ENCODE measurements around the gene PRM1. TPM values are rescaled to one million over a fixed set of nuclear protein-coding genes. Genes with fewer than 3 reads are reported as not detected.

The PRM1 gene
- total and polyA plus RNA-seq, 2 donors = not detected

DNA sequence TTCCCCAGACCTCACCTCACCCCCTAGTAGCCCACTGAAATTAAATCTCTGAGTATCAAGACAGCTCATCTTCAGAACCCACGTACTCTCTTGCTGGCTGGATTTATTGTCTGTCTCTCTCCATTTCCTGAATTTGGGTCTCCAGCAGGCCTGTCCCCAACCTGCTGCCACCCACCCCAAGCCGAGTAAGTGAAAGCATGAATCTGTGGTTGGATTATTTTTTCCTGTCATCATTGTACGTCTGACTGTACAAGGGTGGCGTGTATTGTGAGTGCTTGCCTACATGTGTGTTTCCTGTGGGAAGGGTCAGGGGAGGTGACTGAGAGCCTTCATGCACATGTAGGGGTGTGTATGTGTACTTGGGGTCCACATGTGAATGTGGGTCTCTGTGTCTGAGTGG lies 17.4 kb downstream of the PRM1 start:
- Histone ChIP-seq H3K4me3 (ENCODE audit: low read depth, low read length) (no peak overlapping the region), H3K4me1 (ENCODE audit: insufficient read depth) (no peaks in the 10 kb centered on the region), H3K27ac (ENCODE audit: low read depth) (no peak overlapping the region), H3K36me3 (ENCODE audit: insufficient read depth) (no peaks in the 10 kb centered on the region)
- no peak for DNase-seq (ENCODE audit: extremely low spot score)
- WGBS = 68% methylated on average over 4 of the region's 4 CpGs

DNA sequence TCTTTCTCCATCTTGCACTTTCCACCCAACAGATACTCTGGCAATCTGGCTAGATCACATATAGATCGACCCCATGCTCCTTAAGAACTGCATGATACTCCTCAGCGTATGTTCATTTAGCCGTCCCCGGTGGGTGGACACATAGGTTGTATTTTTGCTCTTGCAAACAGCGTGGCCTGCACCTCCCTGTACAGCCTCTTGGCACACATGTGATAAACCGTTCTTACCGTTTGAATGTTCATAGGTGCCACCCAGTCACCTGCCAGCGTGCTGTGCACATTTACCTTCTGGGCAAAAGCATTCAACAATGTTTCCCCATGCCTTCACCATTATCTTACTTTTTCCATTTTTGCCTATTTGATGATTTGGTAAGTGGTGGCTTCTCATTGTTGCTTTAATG lies 18.2 kb downstream of the PRM1 start:
- no peaks in the 10 kb centered on the region for H3K4me1 ChIP-seq (ENCODE audit: insufficient read depth)
- H3K36me3 ChIP-seq (ENCODE audit: insufficient read depth) = no peaks in the 10 kb centered on the region
- H3K27ac ChIP-seq (ENCODE audit: low read depth) = no peak overlapping the region
- no peak overlapping the region for H3K4me3 ChIP-seq (ENCODE audit: low read depth, low read length)
- 87% methylated on average over 8 of the region's 8 CpGs for WGBS
- DNase-seq (ENCODE audit: extremely low spot score) = no peak

DNA sequence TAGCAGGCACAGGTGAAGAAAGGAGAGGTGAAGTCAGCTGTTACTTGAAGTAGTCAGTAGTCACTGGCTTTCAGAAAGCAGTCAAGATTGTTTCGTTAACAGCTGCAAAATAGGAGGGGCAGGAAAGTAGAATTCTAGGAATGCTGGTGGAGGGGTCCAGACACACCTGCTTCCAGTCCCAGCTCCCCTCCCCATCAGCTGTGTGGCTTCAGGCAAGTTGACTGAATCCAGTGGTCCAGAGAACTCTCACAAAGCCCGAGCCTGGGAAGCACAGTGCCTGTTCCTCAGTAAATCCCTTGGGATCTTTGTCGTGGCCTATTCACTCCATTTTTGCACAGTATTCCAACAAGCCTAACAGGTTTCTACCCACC lies 20.5 kb downstream of the PRM1 start:
- Histone ChIP-seq H3K36me3 (ENCODE audit: insufficient read depth) (no peaks in the 10 kb centered on the region), H3K4me1 (ENCODE audit: insufficient read depth) (no peaks in the 10 kb centered on the region), H3K4me3 (ENCODE audit: low read depth, low read length) (no peak overlapping the region), H3K27ac (ENCODE audit: low read depth) (no peak overlapping the region)
- DNase-seq (ENCODE audit: extremely low spot score) = no peak
- WGBS = 81% methylated on average over 3 of the region's 3 CpGs

DNA sequence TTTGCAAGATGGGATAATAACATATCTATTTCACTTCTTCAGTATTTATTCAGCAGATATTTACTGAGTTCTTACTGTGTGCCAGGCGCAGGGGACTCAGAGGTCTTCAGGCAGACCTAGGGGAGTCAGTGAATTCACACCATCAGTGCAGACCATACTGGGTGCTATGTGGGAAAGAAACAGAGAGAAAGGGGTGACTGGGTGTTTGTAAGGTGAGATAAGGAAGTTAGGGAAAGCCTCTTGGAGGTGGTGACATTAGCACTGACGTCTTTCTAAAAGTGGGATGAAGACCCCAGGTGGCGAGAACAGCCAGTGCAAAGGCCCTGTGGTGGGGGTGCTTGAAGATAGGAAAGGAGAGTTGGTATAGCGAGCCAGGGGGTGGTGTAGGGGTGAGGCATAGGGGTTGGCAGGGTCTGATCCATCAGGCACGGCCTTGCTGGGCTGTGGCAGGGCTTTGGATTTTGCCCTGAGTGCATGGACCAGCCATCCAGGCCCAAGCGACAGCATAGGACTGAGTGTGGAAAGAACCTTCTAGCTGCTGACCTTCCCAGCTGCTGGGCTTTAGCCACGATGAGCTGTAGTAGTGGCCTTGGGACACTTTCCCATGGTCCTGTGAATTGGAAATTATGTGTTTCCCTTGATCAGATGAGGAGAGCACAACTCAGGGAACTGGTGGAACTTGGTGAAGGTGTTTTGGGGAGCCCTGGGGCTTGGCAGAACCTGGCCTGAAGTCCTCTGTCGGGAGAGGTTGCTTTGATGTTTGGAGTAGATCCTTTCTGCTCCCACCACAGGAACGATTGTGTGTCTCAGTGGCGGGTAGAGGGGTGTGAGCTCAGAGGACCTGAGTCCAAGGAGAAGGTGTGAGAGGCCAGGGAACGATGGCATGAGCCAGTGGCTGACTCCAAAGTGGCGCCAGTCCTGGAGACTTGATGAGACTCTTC lies 21.2 kb downstream of the PRM1 start:
- no peak for DNase-seq (ENCODE audit: extremely low spot score)
- Histone ChIP-seq H3K4me3 (ENCODE audit: low read depth, low read length) (no peak overlapping the region), H3K27ac (ENCODE audit: low read depth) (no peak overlapping the region), H3K36me3 (ENCODE audit: insufficient read depth) (no peaks in the 10 kb centered on the region), H3K4me1 (ENCODE audit: insufficient read depth) (no peaks in the 10 kb centered on the region)
- WGBS = 94% methylated on average over 12 of the region's 12 CpGs

DNA sequence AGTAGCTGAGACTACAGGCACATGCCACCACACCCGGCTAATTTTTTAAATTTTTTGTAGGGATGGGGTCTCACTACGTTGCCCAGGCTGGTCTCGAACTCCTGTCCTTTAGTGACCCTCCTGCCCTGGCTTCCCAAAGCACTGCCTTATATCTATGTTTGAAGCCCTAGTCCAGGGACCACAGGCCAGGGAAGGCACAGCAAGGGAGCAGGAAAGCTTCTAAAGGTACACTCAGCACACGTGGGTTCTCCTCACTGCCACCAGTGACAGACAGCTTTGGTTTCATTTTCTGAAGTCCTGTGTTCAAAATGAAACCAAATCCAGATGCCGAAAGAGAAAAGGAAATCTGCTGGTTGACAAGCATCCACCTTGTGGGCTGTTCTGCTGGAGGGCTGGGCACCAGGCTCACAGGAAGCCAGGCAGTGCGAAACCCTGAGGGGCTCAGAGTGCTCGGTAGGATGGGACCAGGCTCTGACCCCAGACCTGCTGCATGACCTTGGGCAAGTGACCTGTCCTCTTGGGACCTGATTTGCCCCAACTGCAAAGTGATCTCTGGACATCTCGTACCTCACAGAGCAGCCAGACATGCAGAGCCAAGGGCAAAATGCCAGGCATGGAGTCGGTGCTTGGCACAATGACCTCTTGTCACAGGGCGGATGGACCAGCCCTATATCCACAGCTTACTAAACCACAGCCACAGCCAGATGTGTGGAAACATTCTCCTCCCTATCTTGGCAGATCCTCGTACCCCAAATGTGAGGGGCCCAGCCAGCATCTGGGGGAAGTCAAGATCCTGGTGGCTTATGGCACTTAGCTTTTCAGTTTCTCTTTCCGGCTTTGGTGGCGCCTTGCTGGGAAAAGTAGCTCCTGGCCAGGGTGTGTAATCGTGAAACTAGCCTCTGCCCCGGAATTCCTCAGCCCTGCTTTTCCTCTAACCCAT lies 22.3 kb downstream of the PRM1 start:
- H3K4me3 ChIP-seq (ENCODE audit: low read depth, low read length) = no peak overlapping the region
- H3K27ac ChIP-seq (ENCODE audit: low read depth) = no peak overlapping the region
- no peaks in the 10 kb centered on the region for H3K36me3 ChIP-seq (ENCODE audit: insufficient read depth)
- no peaks in the 10 kb centered on the region for H3K4me1 ChIP-seq (ENCODE audit: insufficient read depth)
- DNase-seq (ENCODE audit: extremely low spot score) = no peak
- WGBS = 52% methylated on average over 15 of the region's 15 CpGs

DNA sequence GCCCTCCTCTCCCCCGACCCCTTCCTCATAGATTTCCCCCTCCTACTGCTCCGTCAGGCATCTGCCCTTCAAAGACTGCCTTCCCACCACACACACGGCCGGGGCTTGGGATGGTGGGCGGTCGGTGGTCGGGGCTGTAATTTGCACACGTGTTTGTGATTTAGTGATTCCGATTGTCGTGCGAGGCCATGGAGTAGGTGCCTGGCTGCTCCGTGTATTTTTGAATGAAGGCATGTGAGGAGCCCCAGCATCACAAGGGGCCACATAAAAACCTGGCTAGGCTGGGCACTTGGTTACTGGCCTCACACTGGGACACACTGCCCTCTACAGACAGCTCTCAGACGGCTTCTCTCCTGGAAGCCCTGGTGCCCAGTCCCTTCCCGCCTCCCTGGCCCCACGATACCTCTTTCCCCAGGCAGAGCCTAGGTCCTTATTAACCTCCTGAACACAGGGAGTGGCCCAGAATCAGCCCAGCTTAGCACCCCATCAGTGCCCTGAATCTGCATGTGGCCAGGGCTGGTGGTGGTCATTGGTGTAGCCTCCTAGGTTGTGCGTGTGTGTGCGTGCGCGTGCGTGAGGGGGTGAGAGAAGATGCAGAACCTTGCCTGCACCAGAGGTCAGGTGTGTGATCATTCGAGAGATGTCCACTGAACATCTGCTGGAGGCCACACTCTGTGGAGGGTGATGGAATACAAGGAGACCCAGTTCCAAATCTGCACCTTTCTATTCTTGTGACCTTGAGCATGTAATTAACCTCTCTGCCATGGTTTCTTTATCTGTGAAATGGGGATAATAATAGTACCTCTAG lies 23.8 kb downstream of the PRM1 start:
- peak; percentile 49 for DNase-seq (ENCODE audit: extremely low spot score)
- no peak overlapping the region for H3K4me3 ChIP-seq (ENCODE audit: low read depth, low read length)
- 28% methylated on average over 21 of the region's 21 CpGs for WGBS
- no peaks in the 10 kb centered on the region for H3K36me3 ChIP-seq (ENCODE audit: insufficient read depth)
- H3K4me1 ChIP-seq (ENCODE audit: insufficient read depth) = no peaks in the 10 kb centered on the region
- H3K27ac ChIP-seq (ENCODE audit: low read depth) = no peak overlapping the region

DNA sequence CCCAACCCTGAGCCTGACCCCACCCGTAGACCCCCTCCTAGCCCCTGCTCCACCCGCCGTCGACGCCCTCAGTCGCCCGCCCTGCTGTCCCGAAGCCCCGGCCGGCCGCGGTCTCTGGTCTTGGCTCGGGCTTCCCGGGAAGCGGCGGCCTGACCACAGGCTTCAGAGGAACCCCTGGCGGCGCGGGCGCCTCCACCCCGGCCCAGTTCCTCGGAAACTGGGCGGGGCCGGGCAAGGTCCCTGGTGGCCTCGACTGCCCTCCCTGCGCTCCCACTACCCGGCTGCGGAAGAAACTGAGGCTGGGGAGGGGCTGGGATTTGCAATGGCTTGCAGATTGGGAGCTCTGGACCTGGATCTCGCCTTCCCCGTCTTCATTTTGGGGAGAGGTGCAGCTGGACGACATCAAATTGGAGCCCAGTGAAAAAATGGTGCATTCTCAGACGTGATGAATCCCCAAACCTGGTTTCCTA lies 24.4 kb downstream of the PRM1 start:
- under 1% methylated on average over 32 of the region's 32 CpGs for WGBS
- Histone ChIP-seq H3K27ac (ENCODE audit: low read depth) (peak overlapping the region; percentile 98), H3K36me3 (ENCODE audit: insufficient read depth) (no peaks in the 10 kb centered on the region), H3K4me3 (ENCODE audit: low read depth, low read length) (peak overlapping the region; percentile 80), H3K4me1 (ENCODE audit: insufficient read depth) (no peaks in the 10 kb centered on the region)
- no peak for DNase-seq (ENCODE audit: extremely low spot score)

DNA sequence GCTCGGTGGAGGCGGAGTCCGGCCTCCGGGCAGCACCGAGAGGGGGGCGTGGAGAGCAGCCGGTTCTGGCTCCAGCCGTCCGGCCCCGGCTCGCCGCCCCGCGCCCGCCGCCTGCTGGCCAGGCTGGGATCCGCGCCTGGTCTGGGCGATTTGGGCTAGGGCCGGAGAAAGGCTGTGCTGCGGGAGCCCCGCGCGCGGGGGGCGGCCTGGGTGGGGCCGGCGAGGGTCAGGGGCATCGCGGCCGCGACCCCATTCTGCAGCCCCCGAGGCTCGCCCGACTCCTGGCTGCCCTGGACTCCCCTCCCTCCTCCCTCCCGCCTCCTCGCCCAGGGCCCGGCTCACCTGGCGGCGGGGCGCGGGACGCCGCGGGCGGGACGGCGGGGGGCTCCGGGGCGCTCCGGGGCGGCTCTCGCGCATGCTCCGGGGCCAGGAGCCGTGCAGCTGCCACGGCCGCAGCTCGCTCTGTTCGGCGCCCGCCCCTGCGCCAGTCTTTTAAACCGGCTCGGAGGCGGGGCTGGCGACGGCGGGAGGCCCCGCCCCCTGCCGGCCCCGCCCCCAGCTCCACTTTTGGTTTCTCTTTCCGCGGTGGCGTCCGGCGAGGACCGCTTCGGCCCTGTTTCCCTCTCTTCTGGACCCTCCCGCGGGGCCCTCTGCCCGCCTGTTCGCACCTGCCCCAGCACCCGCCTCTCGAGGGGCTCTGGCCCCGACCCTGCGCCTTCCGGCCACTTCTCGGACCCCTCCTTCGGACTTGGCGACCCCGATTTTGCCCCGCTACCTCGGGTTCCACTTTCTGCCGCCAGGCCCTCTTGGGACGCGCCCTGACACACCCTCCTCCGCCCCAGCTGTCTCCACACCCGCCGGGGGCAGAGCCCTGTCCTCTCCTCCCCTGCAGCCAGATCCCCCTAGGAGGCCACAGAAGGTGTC lies 25.1 kb downstream of the PRM1 start, which contains the start of gene SOCS1:
TSS of gene SOCS1 (minus strand) at position 468 of the 924 bp plus-strand sequence. CDS start 726 bp downstream, outside the sequence.
- H3K36me3 ChIP-seq (ENCODE audit: insufficient read depth) = no peaks in the 10 kb centered on the region
- H3K4me3 ChIP-seq (ENCODE audit: low read depth, low read length) = peak within 1 kb of the TSS; percentile 80
- H3K27ac ChIP-seq (ENCODE audit: low read depth) = peak within 1 kb of the TSS; percentile 98
- DNase-seq (ENCODE audit: extremely low spot score) = peak; percentile 60
- H3K4me1 ChIP-seq (ENCODE audit: insufficient read depth) = no peaks in the 10 kb centered on the region
- under 1% methylated on average over 100 of the region's 100 CpGs for WGBS

DNA sequence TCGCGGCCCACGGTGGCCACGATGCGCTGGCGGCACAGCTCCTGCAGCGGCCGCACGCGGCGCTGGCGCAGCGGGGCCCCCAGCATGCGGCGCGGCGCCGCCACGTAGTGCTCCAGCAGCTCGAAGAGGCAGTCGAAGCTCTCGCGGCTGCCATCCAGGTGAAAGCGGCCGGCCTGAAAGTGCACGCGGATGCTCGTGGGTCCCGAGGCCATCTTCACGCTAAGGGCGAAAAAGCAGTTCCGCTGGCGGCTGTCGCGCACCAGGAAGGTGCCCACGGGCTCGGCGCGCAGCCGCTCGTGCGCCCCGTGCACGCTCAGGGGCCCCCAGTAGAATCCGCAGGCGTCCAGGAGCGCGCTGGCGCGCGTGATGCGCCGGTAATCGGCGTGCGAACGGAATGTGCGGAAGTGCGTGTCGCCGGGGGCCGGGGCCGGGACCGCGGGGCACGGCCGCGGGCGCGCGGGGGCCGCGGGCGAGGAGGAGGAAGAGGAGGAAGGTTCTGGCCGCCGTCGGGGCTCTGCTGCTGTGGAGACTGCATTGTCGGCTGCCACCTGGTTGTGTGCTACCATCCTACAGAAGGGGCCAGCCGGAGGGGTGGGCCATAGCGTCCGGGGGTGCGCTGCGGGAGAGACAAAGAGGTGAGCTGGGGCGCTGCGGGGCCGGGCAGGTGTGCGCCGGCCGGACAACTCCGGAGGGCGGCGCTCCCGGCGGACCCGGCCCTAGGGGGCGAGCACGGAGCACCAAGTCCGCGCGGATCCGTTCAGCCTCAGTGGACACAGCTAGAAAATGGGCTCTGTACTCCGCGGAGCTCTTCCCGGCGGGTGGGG lies 26.0 kb downstream of the PRM1 start:
- no peak for DNase-seq (ENCODE audit: extremely low spot score)
- 1% methylated on average over 105 of the region's 105 CpGs for WGBS
- H3K4me1 ChIP-seq (ENCODE audit: insufficient read depth) = no peaks in the 10 kb centered on the region

DNA sequence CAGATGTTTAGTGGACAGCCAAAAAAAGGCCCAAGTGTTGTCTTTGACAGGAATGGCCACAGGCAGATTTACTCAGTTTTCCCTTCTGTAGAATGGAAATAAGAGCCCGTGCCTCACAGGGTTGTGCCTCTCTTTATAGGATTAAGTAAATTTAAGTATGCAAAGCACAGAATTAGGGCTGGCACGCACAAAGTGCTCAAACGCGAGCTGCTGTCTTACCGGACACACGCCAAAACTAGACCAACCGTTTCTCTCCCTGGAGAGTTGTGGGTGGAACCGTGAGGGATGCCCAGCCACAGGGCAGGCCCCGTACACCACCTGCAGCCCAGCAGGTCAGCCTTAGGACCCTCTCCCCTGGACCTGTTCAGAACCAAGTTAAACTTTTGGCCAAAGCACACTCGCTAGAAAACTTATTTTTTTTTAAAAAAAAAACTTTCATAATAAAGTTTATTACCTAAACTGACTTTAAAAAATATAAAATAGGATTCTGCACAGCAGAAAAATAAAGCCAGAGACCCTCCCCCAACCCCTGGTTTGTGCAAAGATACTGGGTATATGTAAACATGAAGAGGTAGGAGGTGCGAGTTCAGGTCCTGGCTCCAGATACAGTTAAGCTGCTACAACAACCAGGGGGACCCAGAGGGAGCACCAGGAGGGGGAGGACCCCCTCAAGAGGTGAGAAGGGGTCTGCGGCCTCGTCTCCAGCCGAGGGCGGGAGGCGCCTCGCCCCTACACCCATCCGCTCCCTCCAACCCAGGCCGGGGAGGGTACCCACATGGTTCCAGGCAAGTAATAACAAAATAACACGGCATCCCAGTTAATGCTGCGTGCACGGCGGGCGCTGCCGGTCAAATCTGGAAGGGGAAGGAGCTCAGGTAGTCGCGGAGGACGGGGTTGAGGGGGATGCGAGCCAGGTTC lies 26.9 kb downstream of the PRM1 start:
- WGBS = 35% methylated on average over 29 of the region's 29 CpGs
- Histone ChIP-seq H3K4me1 (ENCODE audit: insufficient read depth) (no peaks in the 10 kb centered on the region), H3K36me3 (ENCODE audit: insufficient read depth) (no peaks in the 10 kb centered on the region), H3K27ac (ENCODE audit: low read depth) (peak overlapping the region; percentile 54), H3K4me3 (ENCODE audit: low read depth, low read length) (peak overlapping the region; percentile 80)
- no peak for DNase-seq (ENCODE audit: extremely low spot score)

More for the DNA sequence above, 26.0 kb downstream of the PRM1 start:
- no peaks in the 10 kb centered on the region for H3K36me3 ChIP-seq (ENCODE audit: insufficient read depth)
- H3K27ac ChIP-seq (ENCODE audit: low read depth) = peak overlapping the region; percentile 54
- peak overlapping the region; percentile 80 for H3K4me3 ChIP-seq (ENCODE audit: low read depth, low read length)
